Panc1 (cell line): ENCODE data around the gene GRN.

Experiments used
- POLR2AphosphoS5 ChIP-seq: IDR thresholded peaks from 2 replicates; pipeline ENCODE4 v1.6.1; 2012; ENCODE audit warnings: mild to moderate bottlenecking, low read depth, low read length, moderate library complexity
- SIN3A ChIP-seq: IDR thresholded peaks from 2 replicates; pipeline ENCODE4 v1.6.1; 2012; ENCODE audit warnings: low read depth, mild to moderate bottlenecking, low read length, moderate library complexity, borderline replicate concordance; ENCODE audit not compliant: insufficient read depth
- TF ChIP-seq, protein P1 (sequence below): fragments of 450-650 bp; IDR thresholded peaks from 2 replicates; pipeline ENCODE4 v1.5.1; 2017; ENCODE audit warnings: mild to moderate bottlenecking

DNA sequence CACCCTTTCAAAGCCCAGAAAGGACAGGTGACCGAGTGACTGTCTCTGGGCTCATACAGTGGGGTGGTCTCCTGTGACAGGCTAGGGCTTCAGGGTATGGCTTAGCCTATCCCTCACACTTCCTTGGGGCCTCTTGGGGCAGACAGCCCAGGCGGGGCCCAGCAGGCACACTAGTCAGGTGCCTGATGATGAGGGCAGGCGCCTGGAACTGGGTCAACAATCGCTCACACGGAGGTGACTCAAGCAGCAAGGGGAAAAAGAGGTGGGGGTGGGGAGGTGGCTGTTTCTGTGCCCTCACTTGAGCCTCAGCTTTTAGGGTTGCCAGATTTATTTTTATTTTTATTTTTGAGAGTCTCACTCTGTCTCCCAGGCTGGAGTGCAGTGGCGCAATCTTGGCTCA, 6.4 kb upstream of the GRN start:
- TF ChIP-seq SIN3A (no peak), POLR2AphosphoS5 (no peak)
- TF ChIP-seq, protein P1, sequence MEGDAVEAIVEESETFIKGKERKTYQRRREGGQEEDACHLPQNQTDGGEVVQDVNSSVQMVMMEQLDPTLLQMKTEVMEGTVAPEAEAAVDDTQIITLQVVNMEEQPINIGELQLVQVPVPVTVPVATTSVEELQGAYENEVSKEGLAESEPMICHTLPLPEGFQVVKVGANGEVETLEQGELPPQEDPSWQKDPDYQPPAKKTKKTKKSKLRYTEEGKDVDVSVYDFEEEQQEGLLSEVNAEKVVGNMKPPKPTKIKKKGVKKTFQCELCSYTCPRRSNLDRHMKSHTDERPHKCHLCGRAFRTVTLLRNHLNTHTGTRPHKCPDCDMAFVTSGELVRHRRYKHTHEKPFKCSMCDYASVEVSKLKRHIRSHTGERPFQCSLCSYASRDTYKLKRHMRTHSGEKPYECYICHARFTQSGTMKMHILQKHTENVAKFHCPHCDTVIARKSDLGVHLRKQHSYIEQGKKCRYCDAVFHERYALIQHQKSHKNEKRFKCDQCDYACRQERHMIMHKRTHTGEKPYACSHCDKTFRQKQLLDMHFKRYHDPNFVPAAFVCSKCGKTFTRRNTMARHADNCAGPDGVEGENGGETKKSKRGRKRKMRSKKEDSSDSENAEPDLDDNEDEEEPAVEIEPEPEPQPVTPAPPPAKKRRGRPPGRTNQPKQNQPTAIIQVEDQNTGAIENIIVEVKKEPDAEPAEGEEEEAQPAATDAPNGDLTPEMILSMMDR = no peak
